AG20443 (cell line): Measurements from ENCODE around the gene ZSWIM3.

Experiments used
- DNase-seq: peaks from one replicate; pipeline ENCODE4 v3.0.0; 2012; ENCODE audit warnings: low spot score, mixed read lengths

Gene ZSWIM3

DNA sequence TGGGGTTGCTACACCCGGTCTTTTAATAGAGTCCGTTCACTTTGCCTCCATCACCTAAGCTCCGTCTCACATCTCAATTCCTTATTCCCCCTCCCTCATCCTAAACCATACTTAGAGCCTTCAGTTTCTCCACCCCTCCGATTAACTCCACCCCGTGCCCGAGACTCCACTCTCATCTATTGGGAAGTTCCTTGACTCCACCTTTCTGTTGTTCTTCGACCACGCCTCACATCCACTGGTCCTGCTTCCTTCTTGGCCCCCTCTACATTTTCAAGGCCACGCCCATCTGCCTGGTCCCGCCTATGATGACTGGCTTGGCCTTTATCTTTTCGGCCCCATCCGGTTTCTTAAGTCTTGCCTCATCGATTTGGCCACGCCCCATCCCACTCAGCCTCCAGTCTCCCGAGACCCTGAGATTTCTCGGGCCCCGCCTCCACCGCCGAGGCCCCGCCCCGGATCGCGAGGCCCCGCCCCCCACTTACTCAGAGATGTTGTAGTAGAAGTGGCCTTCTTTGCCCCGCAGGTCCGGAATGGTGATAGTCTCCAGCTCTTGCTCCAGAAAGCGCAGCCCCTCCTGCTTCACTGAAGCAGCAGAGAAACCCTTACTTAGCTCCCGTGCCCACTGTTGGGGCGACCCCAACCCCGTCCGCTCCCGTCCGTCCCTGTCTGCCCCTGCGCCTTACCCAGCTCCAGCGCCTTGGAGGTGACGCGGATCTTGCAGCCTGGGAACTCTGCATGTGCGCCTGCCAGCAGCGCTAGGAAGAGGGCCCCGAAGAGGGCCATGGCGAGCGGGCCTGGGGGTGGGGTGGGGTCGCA is 53.5 kb downstream of the ZSWIM3 start:
- peak; percentile 97 for DNase-seq

DNA sequence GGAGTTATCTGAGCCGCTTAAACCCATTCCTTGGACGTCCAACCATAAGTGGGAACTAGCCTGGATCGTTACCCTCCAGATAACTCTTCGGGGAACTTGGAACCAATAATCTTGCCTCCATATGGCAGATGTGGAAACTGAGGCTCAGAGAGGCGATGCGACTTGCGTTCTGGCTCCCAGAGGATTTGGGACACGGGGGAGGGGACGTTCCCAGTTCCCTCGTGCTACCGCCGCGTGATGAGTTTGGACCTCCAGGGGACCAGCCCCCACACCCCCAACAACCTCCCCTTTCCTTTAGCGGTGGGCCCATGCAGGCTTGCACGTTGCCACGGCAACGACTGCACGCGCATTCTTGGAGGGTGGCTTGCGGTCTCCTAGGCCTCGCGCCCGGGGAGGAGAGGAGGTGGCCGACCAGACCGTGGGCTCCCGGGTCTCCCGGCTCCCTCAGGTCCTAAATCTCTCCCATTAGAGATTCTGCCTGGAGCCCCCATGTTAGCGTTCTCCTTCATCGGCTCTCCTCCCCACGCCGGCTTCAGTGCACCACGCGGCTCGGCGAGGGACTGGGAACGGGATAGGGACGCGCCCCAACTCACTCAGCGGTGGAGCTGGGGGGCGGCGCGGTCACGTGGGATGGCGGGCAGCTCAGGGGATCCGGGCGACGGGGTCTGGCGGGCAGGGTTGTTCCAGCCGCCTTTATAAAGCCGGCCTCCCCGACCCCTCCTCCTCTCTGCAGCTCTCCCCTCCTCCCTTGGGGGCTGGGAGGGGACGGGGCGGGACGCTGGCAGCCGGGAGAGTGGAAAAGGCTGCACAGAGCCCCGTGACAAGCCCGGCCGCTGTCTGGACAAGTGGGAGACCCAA is 54.3 kb downstream of the ZSWIM3 start, which contains the start of gene PLTP:
PLTP (minus strand) TSS at position 670 of the 858 bp plus-strand sequence. CDS start 703 bp downstream, outside the sequence.
- peak; percentile 68 for DNase-seq

DNA sequence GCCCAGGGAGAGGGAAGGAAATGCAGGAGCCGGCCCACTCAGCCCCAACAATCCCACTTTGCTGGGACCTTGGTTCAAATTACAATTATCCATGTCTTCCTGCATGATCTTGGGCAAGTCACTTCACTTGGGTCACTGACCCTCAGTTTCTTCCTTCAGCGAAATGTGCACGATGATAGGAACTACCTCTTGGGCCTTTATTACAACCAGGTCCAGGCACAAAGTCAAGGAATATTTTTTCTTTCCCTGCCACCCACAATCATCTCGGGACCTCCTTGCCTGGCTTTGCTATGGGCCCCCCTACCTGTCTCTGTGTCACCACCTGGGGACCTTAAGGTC is 54.9 kb downstream of the ZSWIM3 start:
- DNase-seq = no peak

DNA sequence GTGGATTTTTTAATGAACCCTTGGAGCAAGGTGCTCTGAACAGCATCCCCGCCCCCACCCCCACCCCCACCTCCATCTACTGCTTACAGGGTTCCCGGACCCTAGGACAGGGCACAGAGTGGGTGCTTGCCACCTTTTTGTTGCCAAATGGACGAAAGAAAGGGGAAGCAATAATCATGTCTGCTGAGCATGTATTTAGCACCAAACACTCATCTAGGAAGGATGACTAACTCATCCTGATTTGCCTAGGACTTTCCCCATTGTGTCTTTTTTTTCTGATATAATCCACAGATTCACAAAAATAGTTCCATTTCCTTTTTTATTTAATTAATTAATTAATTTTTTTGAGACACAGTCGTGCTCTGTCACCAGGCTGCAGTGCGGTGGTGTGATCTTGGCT is 55.7 kb downstream of the ZSWIM3 start:
- DNase-seq = no peak

DNA sequence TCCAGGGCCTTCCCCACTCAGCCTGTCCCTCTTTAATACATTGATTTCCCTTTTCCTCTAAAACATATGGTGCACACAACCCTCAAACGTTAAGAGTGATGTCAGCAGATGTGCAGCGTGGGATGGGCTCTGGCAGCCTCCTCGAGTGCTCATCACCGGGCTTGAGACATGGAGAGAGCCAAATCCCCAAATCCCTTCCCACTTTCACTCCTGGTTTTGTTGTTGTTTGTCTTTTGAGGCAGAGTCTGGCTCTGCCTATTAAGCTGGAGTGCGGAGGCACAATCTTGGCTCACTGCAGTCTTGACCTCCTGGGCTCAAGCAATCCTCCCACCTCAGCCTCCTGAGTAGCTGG is 60.4 kb downstream of the ZSWIM3 start:
- no peak for DNase-seq

DNA sequence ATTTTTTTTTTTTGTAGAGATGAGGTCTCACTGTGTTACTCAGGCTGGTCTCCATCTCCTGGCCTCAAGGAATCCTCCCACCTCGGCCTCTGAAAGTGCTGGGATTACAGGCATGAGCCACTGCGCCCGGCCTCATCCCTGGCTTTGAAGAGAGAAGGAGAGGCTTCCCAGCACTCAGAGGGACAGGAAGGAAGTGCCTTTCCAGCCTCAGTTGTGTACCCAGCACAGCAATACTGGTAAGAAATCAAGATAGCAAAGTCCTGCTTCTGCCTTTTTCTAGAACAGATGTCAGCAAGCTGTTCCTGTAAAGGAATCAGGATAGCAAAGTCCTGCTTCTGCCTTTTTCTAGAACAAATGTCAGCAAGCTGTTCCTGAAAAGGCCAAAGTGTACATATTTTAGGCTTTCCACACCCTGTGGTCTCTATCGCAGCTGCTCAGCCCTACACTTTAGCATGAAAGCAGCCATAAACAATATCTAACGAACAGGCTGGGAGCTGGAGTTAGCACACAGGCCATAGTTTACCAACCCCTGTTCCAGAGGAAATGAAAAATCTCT is 60.8 kb downstream of the ZSWIM3 start:
- no peak for DNase-seq

DNA sequence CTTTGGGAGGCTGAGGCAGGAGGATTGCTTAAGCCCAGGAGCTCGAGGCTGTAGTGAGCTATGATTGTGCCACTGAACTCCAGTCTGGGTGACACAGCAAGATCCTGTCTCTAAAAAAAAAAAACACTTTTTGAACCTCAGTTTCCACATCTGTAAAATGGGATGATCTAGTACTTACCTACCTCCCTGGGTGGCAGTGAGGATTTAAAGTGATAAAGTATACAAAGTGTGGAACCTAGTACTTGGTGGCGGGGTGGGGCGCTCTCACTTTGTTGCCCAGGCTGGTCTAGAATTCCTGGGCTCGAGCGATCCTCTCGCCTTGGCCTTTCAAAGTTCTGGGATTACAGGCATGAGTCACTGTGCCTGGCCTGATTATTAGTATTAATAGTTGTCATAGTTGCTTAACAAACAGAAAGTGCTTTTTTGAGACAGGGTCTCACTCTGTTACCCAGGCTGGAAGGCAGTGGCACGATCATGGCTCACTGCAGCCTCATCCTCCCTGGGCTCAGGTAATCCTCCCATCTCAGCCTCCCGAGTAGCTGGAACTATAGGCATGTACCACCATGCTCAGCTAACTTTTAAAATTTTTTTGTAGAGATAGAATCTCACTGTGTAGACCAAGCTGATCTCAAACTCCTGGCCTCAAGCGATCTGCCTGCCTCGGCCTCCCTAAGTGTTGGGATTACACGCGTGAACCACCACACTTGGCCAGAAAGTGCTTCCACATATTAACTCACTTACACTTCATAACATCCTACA is 61.5 kb downstream of the ZSWIM3 start:
- no peak for DNase-seq

DNA sequence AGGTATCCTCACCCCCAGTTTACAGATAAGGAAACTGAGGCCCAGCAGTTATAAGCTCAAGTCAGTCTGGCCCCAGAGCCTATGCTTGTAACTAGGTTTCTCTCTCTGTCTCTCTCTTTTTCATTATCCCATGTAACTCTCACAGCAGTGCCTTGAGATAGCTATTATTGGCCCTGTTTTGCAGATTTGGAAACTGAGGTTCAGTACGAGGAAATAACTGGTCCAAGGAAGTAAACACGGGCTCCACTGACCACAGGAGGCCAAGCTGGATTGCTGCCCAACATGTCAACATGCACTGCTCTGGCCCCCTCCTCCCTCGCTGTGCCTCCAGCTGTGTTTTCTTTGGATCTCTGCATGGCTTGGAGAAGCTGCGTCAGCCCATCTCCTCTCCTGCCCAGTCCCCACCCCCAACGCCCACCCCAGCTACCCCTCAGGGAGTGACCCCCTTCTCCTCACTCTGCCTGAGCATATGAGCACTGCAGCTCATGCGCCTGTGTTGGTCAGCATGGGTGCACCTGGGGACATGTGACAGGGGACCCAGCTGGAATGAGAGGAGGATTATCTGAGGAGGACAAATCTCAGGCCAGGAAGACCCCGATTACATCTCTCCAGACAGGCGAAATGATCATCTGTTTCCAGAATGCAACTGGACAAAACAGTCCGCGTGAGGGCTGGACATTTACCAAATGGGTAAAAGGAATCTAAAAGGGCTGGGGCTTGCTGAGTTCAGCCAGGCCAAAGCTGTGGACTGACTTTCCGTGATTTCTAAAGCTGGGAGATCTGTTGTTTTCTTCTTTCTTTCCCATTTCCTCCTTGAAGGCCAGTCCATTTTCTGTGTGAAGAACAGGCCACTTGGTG is 62.4 kb downstream of the ZSWIM3 start:
- no peak for DNase-seq

DNA sequence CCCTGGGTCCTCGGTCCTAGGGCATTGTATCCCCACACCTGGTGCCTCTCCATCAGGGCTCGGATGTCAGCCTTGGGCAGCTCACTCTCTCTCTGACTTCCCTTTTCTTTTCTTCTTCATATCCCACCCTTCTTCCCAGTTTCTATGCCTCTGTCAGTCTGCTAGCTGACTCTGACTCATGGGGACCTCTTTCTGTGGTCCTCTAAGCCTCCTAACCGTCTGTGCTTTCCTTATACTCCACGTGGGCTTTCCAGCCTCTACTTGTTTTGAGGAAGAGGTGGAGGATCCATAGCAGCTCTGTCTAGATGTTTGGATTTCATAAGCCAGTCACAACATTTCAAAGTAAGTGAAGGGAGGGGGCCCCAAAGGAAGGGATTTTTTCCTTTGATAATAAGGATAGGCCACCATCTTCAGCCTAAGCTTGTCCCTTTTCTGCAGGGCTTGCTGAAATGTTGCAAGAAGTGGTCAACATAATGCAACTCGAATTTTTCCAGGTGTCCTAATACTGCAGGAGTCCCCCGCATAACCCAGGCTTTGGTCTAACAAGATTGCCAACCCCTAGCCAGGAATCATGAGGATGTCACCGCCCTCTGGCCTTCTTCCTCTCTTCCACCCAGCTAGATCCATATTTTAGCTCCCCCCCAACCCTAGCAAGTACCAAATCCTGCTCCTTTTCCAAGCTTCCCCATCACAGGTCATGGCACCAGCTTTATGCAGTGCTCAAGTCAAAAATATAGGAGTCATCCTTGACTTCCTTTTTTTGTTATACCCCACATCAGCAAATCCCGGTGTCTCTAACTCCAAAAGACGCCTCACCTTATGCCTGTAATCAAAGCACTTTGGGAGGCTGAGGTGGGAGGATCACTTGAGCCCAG is 63.3 kb downstream of the ZSWIM3 start:
- no peak for DNase-seq

DNA sequence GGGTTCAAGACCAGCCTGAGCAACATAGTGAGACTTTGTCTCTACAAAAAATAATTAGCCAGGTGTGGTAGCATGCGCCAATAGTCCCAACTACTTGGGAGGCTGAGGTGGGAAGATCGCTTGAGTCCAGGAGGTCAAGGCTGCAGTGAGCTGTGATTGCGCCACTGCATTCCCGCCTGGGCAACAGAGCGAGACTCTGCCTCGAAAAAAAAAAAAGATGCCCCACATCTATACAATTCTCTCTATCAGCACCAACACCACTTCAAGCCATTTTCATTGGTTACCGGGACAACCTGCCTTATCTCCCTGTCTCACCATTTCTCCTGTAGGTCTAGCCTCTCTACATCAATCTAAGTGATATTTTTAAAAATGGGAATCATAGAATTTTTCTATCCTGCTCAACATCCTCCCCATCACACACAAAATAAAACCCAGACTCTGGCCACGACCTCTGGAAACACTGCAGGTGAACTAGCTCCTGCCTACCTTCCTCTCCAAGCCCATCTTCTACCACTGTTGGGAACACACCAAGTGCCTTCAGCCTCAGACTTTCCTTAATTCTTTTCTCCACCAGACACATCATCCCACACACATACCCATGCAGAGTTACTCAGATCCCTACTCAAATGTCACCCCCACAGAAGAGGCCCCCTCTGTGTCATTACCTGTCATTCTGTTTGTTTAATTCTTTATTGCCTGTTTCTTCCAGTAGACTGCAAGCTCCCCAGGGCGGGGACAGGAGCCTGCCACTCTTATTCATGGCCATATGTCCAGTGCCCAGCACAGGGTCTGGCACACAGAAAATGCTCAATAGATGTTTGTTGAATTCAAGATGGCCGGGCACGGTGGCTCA is 64.1 kb downstream of the ZSWIM3 start:
- no peak for DNase-seq

DNA sequence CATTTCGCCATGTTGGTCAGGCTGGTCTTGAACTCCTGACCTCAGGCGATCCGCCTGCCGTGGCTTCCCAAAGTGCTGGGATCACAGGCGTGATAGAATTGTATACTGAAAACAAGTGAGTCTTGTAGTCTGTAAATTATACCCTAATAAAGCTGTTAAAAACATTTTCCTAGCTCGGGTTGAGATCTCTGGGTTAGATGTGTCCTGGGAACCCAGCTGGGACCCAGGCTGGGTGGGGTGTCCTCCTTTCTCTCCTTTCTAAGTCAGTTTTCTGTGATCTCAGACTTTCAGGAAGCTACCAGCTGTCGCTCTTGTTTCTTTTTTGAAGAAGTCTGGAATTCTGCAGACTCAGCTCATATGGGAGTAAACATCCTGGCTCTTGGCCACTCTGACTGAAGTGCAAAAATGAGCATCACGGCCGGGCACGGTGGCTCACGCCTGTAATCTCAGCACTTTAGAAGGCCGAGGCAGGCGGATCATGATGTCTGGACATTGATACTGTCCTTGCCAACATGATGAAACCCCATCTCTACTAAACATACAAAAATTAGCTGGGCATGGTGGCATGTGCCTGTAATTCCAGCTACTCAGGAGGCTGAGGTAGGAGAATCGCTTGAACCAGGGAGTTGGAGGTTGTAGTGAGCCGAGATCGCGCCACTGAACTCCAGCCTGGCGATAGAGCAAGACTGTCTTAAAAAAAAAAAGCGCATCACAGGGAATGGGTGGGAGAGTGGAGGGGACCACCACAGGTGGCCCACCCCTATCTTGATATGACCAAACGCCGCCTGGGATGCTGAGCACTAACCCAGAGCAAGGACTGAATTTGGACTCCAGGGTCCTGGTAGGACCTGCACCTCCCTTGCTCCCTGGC is 67.2 kb downstream of the ZSWIM3 start:
- DNase-seq = peak; percentile 47

DNA sequence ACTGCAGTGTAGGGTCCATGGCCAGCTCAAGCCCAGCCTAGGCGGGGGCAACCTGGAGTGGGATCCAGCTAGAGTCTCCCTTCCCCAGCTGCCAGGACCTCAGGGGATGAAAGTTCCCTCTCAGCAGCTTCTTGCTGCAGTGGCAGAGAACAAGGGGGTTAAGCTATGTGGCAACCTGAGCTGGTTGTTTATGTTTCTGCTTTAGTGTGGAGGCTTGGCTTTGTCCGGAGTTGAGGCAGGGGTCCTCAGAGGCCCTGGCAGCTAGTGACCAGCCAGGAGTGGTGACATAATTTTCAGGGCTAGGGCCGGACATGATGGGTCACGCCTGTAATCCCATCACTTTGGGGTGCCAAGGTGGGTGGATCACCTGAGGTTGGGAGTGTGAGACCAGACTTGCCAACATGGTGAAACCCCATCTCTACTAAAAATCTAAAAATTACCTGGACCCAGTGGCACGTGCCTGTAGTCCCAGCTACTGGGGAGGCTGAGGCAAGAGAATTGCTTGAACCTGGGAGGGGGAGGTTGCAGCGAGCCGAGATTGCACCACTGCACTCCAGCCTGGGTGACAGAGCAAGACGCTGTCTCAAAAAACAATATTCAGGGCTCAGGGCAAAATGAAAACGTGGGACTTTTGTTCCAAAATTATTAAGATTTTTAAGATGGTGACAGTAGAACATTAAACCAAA is 68.5 kb downstream of the ZSWIM3 start:
- no peak for DNase-seq

DNA sequence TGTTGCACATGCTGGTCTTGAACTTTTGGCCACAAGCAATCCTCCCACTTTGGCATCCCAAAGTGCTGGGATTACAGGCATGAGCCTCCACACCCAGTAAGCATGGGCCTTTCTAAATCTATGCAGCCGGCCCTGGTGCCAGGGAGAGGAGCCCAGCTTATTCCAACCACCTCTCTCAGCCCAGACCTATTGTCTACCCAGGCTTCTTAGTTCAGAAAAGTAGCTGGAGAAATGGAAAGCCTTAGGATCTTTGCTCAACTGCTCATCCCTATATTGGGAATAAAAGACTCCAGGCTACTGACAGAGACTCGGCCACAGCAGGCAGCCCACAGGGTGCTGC is 69.3 kb downstream of the ZSWIM3 start:
- no peak for DNase-seq

DNA sequence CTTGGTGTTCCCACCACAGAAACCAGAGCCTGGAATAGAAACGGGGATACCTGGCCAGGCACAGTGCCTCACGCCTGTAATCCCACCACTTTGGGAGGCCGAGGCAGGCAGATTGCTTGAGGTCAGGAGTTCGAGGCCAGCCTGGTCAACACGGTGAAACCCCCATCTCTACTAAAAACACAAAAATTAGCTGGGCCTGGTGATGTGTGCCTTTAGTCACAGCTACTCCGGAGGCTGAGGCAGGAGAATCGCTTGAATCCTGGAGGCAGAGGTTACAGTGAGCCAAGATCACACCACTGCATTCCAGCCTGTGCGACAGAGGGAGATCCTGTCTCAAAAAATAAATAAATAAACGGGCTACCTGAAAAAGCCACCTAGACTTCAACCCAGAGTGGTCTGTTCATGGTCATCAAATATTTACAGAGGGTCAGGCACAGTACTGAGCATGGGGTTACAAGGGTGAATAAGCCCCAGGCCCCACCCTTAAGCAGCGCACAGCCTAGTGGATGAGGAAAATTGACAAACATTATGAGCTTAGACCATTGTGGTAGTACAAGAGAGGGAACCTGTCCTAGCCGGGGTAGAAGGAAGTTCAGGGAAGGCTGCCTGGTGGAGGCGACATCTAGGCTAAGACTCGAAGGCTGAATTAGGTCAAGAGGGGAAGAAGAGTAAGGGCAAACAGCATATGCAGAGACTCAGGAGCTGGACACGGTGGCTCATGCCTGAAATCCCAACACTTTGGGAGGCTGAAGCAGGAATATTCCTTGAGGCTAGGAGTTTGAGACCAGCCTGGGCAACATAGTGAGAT is 69.9 kb downstream of the ZSWIM3 start:
- DNase-seq = no peak
